GM08714 (cell line): ENCODE data around the gene KLRG1.

Source experiments
- H3K4me3 ChIP-seq: fragments of 200-500 bp; sonication (Bioruptor generic); 2 replicates; pipeline ENCODE4 v1.5.1; 2014; ENCODE audit warnings: mild to moderate bottlenecking, low read length, inconsistent platforms
- ZNF274 ChIP-seq: IDR thresholded peaks from 2 replicates; pipeline ENCODE4 v1.6.1; 2012; ENCODE audit warnings: mild to moderate bottlenecking, low read depth, low read length

Gene KLRG1

DNA sequence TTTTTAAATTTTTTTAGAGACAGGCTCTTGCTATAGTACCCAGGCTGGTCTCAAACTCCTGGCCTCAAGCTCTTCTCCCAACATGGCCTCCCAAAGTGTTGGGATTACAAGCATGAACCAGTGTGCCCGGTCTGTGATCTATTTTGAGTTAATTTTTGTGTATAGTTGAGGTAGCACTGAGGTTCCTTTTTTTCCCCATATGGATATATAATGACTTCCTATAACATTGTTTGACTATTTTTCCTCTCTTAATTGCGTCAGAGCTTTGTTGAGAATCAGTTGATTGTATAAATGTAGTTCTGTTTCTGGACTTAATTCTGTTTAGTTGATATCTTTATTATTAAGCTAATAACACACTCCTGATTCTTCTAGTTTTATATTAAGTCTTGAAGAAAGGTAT is 31.3 kb upstream of the KLRG1 start:
- no peak overlapping the region for H3K4me3 ChIP-seq
- no peak for TF ChIP-seq ZNF274

- no peak for TF ChIP-seq ZNF274
- no peak overlapping the region for H3K4me3 ChIP-seq
These were observed 29.2 kb upstream of the KLRG1 start for GRCh38 chr12:8960176-8960575.

DNA sequence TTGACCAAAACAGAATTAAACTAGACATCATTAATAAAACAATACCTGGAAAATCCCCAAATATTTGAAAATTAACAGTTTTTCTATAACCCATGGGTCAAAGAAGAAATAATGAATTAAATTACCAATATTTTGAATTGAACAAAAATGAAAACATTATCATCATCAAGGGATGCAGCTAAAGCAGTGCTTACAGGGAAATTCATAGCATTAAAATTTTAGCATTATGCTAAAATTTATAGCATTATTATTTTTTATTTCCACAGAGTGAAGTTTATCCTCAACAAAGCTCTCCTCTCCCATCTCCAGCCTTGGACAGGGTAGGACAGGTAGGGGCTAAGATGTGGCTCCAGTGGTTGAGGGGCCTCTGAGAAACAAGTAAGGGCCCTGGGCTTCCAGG is 20.6 kb upstream of the KLRG1 start:
- TF ChIP-seq ZNF274: no peak
- no peak overlapping the region for H3K4me3 ChIP-seq

GRCh38 chr12:8969861-8970411 is 19.4 kb upstream of the KLRG1 start:
- no peak for TF ChIP-seq ZNF274
- H3K4me3 ChIP-seq: no peak overlapping the region

DNA sequence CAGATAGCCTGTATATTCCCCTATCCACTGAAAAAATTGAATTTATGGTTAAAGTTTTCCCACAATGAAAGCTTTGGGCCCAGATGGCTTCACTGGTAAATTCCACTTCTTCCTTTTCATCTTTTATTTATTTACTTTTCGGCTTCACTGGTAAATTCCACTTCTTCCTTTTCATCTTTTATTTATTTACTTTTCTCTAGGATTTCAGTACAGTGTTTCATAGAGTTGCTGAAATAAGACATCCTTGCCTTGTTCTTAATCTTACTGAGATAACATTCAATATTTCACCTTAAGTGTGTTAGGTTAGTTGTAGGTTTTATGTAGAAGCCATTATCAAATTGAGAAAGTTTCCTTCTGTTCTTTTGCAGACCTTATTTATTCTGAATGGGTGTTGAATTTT is 18.9 kb upstream of the KLRG1 start:
- no peak for TF ChIP-seq ZNF274
- no peak overlapping the region for H3K4me3 ChIP-seq

GRCh38 chr12:8980137-8980536 is 9.2 kb upstream of the KLRG1 start:
- H3K4me3 ChIP-seq: no peak overlapping the region
- TF ChIP-seq ZNF274: no peak

GRCh38 chr12:8985213-8985754 is 4.1 kb upstream of the KLRG1 start:
- TF ChIP-seq ZNF274: no peak
- no peak overlapping the region for H3K4me3 ChIP-seq

DNA sequence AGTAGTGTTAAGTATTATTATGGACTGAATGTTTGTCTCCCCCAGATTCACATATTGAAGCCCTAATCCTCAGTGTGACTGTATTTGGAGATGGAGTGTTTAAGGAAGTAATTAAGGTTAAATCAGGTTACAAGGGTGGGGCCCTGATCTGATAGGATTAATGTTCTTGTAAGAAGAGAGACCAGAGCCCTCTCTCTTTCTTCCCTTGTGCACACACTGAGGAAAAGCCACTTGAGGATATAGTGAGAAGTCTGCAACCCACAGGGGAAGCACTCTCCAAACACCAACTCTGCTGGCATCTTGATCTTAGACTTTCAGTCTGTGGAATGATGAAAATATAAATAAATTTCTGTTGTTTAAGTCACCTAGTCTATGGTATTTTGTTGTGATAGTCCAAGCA is 2.2 kb upstream of the KLRG1 start:
- H3K4me3 ChIP-seq: no peak overlapping the region
- no peak for TF ChIP-seq ZNF274

DNA sequence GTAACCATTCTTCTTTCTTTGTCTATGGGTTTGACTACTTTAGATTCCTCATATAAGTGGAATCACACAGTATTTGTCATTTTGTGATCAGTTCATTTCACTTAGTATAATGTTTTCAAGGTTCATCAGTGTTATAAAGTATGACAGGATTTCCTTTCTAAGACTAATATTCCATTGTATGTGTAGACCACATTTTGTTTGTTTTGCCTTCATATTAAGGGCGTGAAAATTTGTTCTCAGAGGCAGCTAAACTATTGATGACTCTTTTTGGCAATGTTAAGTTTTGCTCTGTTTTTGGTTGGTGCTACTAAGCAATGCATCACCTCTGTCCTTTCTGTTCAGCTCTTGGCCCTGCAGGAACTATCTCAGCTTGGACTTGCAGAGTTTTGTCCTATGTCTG is 1.7 kb upstream of the KLRG1 start:
- H3K4me3 ChIP-seq: no peak overlapping the region
- TF ChIP-seq ZNF274: no peak

- no peak overlapping the region for H3K4me3 ChIP-seq
- no peak for TF ChIP-seq ZNF274
These were observed 2.3 kb downstream of the KLRG1 start for GRCh38 chr12:8991371-8992345.

DNA sequence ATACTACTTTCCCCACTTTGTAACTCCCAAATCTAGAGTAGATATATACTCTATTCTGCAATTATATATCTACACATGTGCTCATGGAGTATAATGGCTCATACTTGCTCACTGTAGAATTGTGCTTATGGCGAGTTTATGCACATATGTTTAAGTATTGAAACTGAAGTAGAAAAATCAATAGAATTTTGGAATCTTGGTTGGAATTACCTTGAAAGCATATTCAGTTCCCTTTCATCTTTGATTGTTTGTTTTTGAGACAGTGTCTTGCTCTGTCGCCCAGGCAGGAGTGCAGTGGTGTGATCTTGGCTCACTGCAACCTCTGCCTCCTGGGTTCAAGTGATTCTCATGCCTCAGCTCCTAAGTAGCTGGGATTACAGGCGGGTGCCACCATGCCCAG is 4.5 kb downstream of the KLRG1 start:
- TF ChIP-seq ZNF274: no peak
- no peak overlapping the region for H3K4me3 ChIP-seq

DNA sequence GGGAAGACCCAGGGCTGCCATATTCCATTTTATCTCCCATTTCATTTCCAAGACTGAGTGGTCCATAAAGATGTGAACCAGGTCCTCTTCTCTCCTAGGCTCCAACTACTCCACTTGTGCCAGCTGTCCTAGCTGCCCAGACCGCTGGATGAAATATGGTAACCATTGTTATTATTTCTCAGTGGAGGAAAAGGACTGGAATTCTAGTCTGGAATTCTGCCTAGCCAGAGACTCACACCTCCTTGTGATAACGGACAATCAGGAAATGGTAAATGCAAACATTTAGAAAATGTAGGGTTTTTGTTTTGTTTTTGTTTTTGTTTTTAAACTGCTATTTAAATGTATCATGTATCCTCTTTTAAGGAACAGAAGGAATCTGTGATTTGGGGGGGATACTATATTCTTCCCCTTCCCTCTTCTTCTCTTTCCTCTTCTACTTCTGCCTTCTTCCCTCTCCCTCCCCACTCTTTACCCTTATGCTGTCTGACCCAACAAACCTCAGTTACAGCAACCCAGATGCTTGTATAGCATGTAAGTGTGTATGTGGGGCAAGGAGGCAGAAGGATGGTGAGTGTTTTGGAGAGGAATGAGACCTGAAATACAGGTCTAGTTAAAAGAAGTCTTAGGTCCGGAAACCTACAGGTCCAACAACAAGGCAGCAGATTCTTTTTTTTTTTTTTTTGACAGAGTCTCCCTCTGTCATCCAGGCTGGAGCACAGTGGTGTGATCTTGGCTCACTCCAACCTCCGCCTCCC is 5.9 kb downstream of the KLRG1 start:
- H3K4me3 ChIP-seq: no peak overlapping the region
- TF ChIP-seq ZNF274: no peak

GRCh38 chr12:8996682-8997405 is 7.5 kb downstream of the KLRG1 start:
- H3K4me3 ChIP-seq: no peak overlapping the region
- TF ChIP-seq ZNF274: no peak

DNA sequence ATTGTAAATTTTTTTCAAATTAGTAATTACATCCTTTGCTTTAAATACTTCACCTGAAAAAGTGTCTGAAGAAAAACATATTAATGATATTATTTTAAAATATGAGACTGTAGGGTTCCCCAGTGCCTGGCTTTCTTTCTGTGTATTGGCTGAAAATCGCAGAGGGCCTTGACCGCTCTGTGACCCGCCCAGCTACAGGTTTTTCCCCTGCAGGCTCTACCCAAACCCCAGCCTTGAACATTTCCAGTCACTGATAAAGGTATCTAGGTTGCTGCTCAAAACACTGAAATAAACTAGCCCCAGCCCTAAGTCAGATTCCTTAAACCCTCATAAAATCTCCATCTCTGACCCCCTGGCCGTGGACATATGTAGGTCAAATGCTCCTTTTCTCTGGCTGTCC is 11.9 kb downstream of the KLRG1 start:
- no peak overlapping the region for H3K4me3 ChIP-seq
- no peak for TF ChIP-seq ZNF274

DNA sequence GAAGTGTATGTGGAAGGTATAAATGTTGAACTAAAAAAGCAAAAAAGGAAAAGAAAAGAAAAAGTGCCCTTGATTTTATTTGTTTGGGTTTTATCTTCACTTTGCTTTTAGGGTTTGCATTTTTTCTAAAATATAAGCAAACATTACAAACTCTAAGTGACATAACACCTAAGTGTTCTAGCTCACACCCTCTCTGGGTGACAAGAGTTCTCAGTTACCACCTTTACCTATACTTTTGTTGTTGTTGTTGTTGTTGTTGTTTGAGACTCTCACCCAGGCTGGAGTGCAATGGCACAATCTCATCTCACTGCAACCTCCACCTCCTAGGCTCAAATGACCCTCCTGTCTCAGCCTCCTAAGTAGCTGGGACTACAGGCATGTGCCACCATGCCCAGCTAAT is 13.0 kb downstream of the KLRG1 start:
- no peak overlapping the region for H3K4me3 ChIP-seq
- TF ChIP-seq ZNF274: no peak
